Nephron progenitor cell (in vitro differentiated cells): ENCODE measurements around the gene CD48.
A peak's percentile ranks its signal among the peaks of the same experiment; 100 is the strongest.
"Not testable (repeated sequence)": the region's sequence is repeated elsewhere in the genome, so short reads cannot be mapped to it uniquely, and the experiment has no call there.

Experiments used
- DNase-seq: peaks from one replicate; pipeline ENCODE4 v3.0.0; 2021
- H3K27ac Mint-ChIP-seq: 2 replicates; pipeline ENCODE4 v1.8.0; 2021; ENCODE audit warnings: mild to moderate bottlenecking, moderate library complexity, mixed read lengths
- H3K27me3 Mint-ChIP-seq: 2 replicates; pipeline ENCODE4 v1.8.0; 2021; ENCODE audit warnings: mild to moderate bottlenecking, low read depth, mixed read lengths; ENCODE audit not compliant: poor library complexity
- H3K36me3 Mint-ChIP-seq: 2 replicates; pipeline ENCODE4 v1.8.0; 2021; ENCODE audit warnings: low read depth, mixed read lengths
- H3K4me1 Mint-ChIP-seq: 2 replicates; pipeline ENCODE4 v1.8.0; 2021; ENCODE audit warnings: mixed read lengths
- H3K4me3 Mint-ChIP-seq: 2 replicates; pipeline ENCODE4 v1.8.0; 2021; ENCODE audit warnings: mild to moderate bottlenecking, moderate library complexity, mixed read lengths
- H3K9me3 Mint-ChIP-seq: 2 replicates; pipeline ENCODE4 v1.8.0; 2021; ENCODE audit warnings: mild to moderate bottlenecking, moderate library complexity, mixed read lengths
- CTCF ChIP-seq: fragments of 200-600 bp; sonication (generic); IDR thresholded peaks from 2 replicates; pipeline ENCODE4 v1.5.0; 2021; ENCODE audit warnings: antibody characterized with exemption

The CD48 gene

GRCh38 chr1:160731990-160732389, 20.4 kb upstream of the CD48 start:
- Mint-ChIP-seq H3K4me1 (no peaks in the 10 kb centered on the region), H3K27me3 (peaks cover 2% of the 10 kb centered on the region), H3K27ac (no peak overlapping the region), H3K9me3 (peaks cover 41% of the 10 kb centered on the region), H3K4me3 (no peak overlapping the region), H3K36me3 (peaks cover 10% of the 10 kb centered on the region)
- no peak for TF ChIP-seq CTCF
- DNase-seq, result no peak

GRCh38 chr1:160731564-160731963, 19.9 kb upstream of the CD48 start:
- not testable (repeated sequence) for H3K36me3 Mint-ChIP-seq

GRCh38 chr1:160727316-160727640, 15.7 kb upstream of the CD48 start:
- H3K27ac Mint-ChIP-seq, result no peak overlapping the region
- TF ChIP-seq CTCF, result no peak
- H3K36me3 Mint-ChIP-seq, result no peaks in the 10 kb centered on the region
- H3K27me3 Mint-ChIP-seq, result no peaks in the 10 kb centered on the region
- no peak overlapping the region for H3K4me3 Mint-ChIP-seq
- DNase-seq, result no peak
- no peaks in the 10 kb centered on the region for H3K9me3 Mint-ChIP-seq
- H3K4me1 Mint-ChIP-seq, result no peaks in the 10 kb centered on the region

More at GRCh38 chr1:160731564-160731963, 19.9 kb upstream of the CD48 start:
- H3K4me1 Mint-ChIP-seq, H3K4me3 Mint-ChIP-seq, DNase-seq, H3K27me3 Mint-ChIP-seq, H3K27ac Mint-ChIP-seq: not testable (repeated sequence)
- H3K9me3 Mint-ChIP-seq, result peaks cover 37% of the 10 kb centered on the region

- no peaks in the 10 kb centered on the region for H3K4me1 Mint-ChIP-seq
- no peak overlapping the region for H3K4me3 Mint-ChIP-seq
- no peaks in the 10 kb centered on the region for H3K27me3 Mint-ChIP-seq
- peak; percentile 68 for DNase-seq
- no peak overlapping the region for H3K27ac Mint-ChIP-seq
- H3K9me3 Mint-ChIP-seq, result no peaks in the 10 kb centered on the region
- peak; percentile 86 for TF ChIP-seq CTCF
- no peaks in the 10 kb centered on the region for H3K36me3 Mint-ChIP-seq
Observed at GRCh38 chr1:160726498-160727315, 15.1 kb upstream of the CD48 start.

- H3K9me3 Mint-ChIP-seq, result no peaks in the 10 kb centered on the region
- no peak for DNase-seq
- H3K27me3 Mint-ChIP-seq, result no peaks in the 10 kb centered on the region
- no peaks in the 10 kb centered on the region for H3K36me3 Mint-ChIP-seq
- TF ChIP-seq CTCF, result no peak
- no peak overlapping the region for H3K4me3 Mint-ChIP-seq
- no peaks in the 10 kb centered on the region for H3K4me1 Mint-ChIP-seq
- no peak overlapping the region for H3K27ac Mint-ChIP-seq
Observed at GRCh38 chr1:160726114-160726497, 14.5 kb upstream of the CD48 start.

- no peaks in the 10 kb centered on the region for H3K4me1 Mint-ChIP-seq
- H3K9me3 Mint-ChIP-seq, result peaks cover 7% of the 10 kb centered on the region
- no peak overlapping the region for H3K27ac Mint-ChIP-seq
- no peak overlapping the region for H3K4me3 Mint-ChIP-seq
- TF ChIP-seq CTCF, result no peak
- H3K36me3 Mint-ChIP-seq, result no peaks in the 10 kb centered on the region
- no peak for DNase-seq
- no peaks in the 10 kb centered on the region for H3K27me3 Mint-ChIP-seq
Observed at GRCh38 chr1:160724465-160725242, 13.0 kb upstream of the CD48 start.
